K562 (cell line): ENCODE measurements around the gene ZNF610. TPM values are rescaled to one million over a fixed set of nuclear protein-coding genes. Genes with fewer than 3 reads are reported as not detected.

ENCODE experiments used
- ATAC-seq: fragments of 200-7000 bp; cut with Tn5 transposase; 3 replicates; pipeline ENCODE4 v1.9.1; 2020; ENCODE audit warnings: moderate library complexity
- BruUV-seq: library from RNA; stranded (reverse); fragments of 400-500 nt; replicated peaks from 2 replicates; lab custom pipeline; 2021; lab: Mats Ljungman, UMichigan
- CTCF ChIA-PET: fragments of 300-600 bp; formaldehyde crosslinking; extraction: SDS; loops from one replicate; lab custom pipeline; 2021; ENCODE audit warnings: low intra/inter-chr PET ratio; lab: Yijun Ruan, JAX
- POLR2A ChIA-PET: fragments of 300-600, 350-650 bp; sonication (Branson Sonifier 250); formaldehyde crosslinking; extraction: SDS; loops from one replicate; lab custom pipeline; 2021; ENCODE audit warnings: antibody characterized with exemption, inconsistent platforms; lab: Yijun Ruan, JAX
- DNase-seq, 4 experiments: peaks; one replicate each; pipeline versions ENCODE4 v3.0.0 to v3.0.0-alpha.2; 2011 to 2018; ENCODE audit warnings: low spot score in 3 of 4, mixed read lengths in 3 of 4; ENCODE audit errors: extremely low read depth in 1 of 4
- FAIRE-seq: peaks from 2 replicates; lab custom pipeline; 2011; peaks lifted over from hg19 to GRCh38; lab: Jason Lieb, UNC
- H2AFZ ChIP-seq: 2 replicates; pipeline ENCODE4 v1.6.0; 2011; ENCODE audit warnings: low read depth, low read length, control low read depth, inconsistent platforms
- H3K27ac ChIP-seq: fragments of 200-600 bp; 3 replicates; pipeline ENCODE4 v1.8.0; 2011; ENCODE audit warnings: low read depth, mild to moderate bottlenecking, control low read depth, inconsistent platforms, low read length, moderate library complexity, mixed read lengths; ENCODE audit errors: extremely low read depth
- H3K27me3 ChIP-seq, 2 experiments: fragments of 300-600 bp in 1 of 2; 2 replicates in 1 of 2; 3 replicates in 1 of 2; pipeline versions ENCODE4 v1.6.0 to v1.8.0; 2011; ENCODE audit warnings: inconsistent platforms in 2 of 2, low read length in 2 of 2, mild to moderate bottlenecking in 1 of 2, mixed read lengths in 1 of 2, moderate library complexity in 1 of 2; ENCODE audit not compliant: control insufficient read depth in 2 of 2, insufficient read depth in 2 of 2
- H3K36me3 ChIP-seq: fragments of 300-600 bp; 3 replicates; pipeline ENCODE4 v1.8.0; 2011; ENCODE audit warnings: mild to moderate bottlenecking, low read length, inconsistent platforms; ENCODE audit not compliant: control insufficient read depth, insufficient read depth
- H3K4me1 ChIP-seq, 2 experiments: fragments of 200-600 bp in 1 of 2; replicated peaks in 1 of 2; 2 replicates in 1 of 2; 3 replicates in 1 of 2; pipeline versions ENCODE4 v1.5.1 to v1.8.0; 2011; ENCODE audit warnings: inconsistent platforms in 2 of 2, low read length in 2 of 2, mild to moderate bottlenecking in 1 of 2, mixed read lengths in 1 of 2, moderate library complexity in 1 of 2; ENCODE audit not compliant: control insufficient read depth in 2 of 2, insufficient read depth in 2 of 2
- H3K4me2 ChIP-seq: 2 replicates; pipeline ENCODE4 v1.6.1; 2011; ENCODE audit warnings: low read length, control low read depth, inconsistent platforms, mixed read lengths; ENCODE audit not compliant: insufficient read depth
- H3K4me3 ChIP-seq: fragments of 200-600 bp; sonication (generic), shearing (Covaris generic); 2 replicates; pipeline ENCODE4 v1.5.1; 2016; ENCODE audit warnings: control low read depth, inconsistent platforms
- H3K79me2 ChIP-seq: fragments of 200-600 bp; 3 replicates; pipeline ENCODE4 v1.8.0; 2011; ENCODE audit warnings: low read length, inconsistent platforms; ENCODE audit not compliant: control insufficient read depth, insufficient read depth
- H3K9ac ChIP-seq, 2 experiments: 2 replicates each; pipeline versions ENCODE4 v1.6.0 to v1.6.1; 2011; ENCODE audit warnings: low read depth in 2 of 2, low read length in 2 of 2, control low read depth in 1 of 2, inconsistent platforms in 1 of 2, mild to moderate bottlenecking in 1 of 2, mixed read lengths in 1 of 2; ENCODE audit not compliant: insufficient read depth in 1 of 2
- H3K9me1 ChIP-seq: one replicate; pipeline ENCODE4 v1.6.0; 2011; ENCODE audit warnings: inconsistent platforms, mild to moderate bottlenecking, low read length, moderate library complexity; ENCODE audit not compliant: control insufficient read depth, insufficient read depth
- H3K9me3 ChIP-seq: replicated peaks from 2 replicates; pipeline ENCODE4 v1.5.1; 2011; ENCODE audit warnings: low read depth, low read length, inconsistent platforms; ENCODE audit not compliant: control insufficient read depth, insufficient read depth
- H4K20me1 ChIP-seq: replicated peaks from 2 replicates; pipeline ENCODE4 v1.6.1; 2011; ENCODE audit warnings: low read length, inconsistent platforms, mixed read lengths; ENCODE audit not compliant: control insufficient read depth, insufficient read depth
- CAMTA2 ChIP-seq: fragments of 250-450 bp; sonication (Bioruptor Pico); conservative IDR thresholded peaks from 2 replicates; pipeline ENCODE4 v1.5.1; 2022
- CHD2 ChIP-seq: IDR thresholded peaks from 2 replicates; pipeline ENCODE4 v1.6.1; 2011; ENCODE audit warnings: low read depth, low read length
- ELF1 ChIP-seq: fragments of 200-800 bp; sonication (Bioruptor generic); IDR thresholded peaks from 2 replicates; pipeline ENCODE4 v1.6.1; 2016; ENCODE audit warnings: missing genetic modification characterization, missing compliant biosample characterization
- LEF1 ChIP-seq: fragments of 450-650 bp; IDR thresholded peaks from 2 replicates; pipeline ENCODE4 v1.6.1; 2016; ENCODE audit warnings: mild to moderate bottlenecking
- MIER1 ChIP-seq: fragments of 450-650 bp; IDR thresholded peaks from 2 replicates; pipeline ENCODE4 v1.6.1; 2016; ENCODE audit warnings: antibody characterized with exemption, mild to moderate bottlenecking, low read depth
- POLR2AphosphoS2 ChIP-seq: IDR thresholded peaks from 2 replicates; pipeline ENCODE4 v1.6.1; 2012; ENCODE audit warnings: low read length, improper control_type of control experiment
- SIRT6 ChIP-seq: IDR thresholded peaks from one replicate; pipeline ENCODE4 v1.6.1; 2012; ENCODE audit warnings: low read depth, mild to moderate bottlenecking, control low read depth, inconsistent platforms, low read length, moderate library complexity
- TEAD2 ChIP-seq: fragments of 450-650 bp; IDR thresholded peaks from 2 replicates; pipeline ENCODE4 v1.6.1; 2016; ENCODE audit warnings: missing genetic modification characterization, control low read depth, missing compliant biosample characterization
- WGBS: fragments of 100-300 bp; shearing (Covaris generic); methylation state at CpG from one replicate; pipeline ENCODE4 v1.1.6; 2016; ENCODE audit warnings: low coverage, mixed read lengths; ENCODE audit not compliant: insufficient coverage; ENCODE audit errors: missing lambda C conversion rate; 5-methylcytosine and 5-hydroxymethylcytosine counted together
- in situ Hi-C: fragments of 300-500 bp; cut with MboI; formaldehyde crosslinking; loops from 4 replicates; pipeline ENCODE4 v1.15.0; 2018; ENCODE audit warnings: inconsistent platforms, mixed read lengths
- intact Hi-C: fragments of 100-400 bp; cut with micrococcal nuclease; formaldehyde crosslinking; loops from 2 replicates; pipeline ENCODE4 v1.14.2; 2022
- polyA plus RNA-seq, 8 experiments: library from polyadenylated mRNA; depleted of rRNA in 4 of 8; stranded (reverse) in 5 of 8; unstranded in 3 of 8; fragments of >200 nt; fragmentation: Nextera tagmentation in 2 of 8; fragmentation: Illumina TruSeq in 1 of 8; extraction: Ambion mirVana in 2 of 8; extraction: Trizol in 1 of 8; gene quantifications; 2 replicates each; pipeline versions ENCODE4 v1.2.1 to v1.2.3, GENCODE V29; 2011 to 2014; ENCODE audit warnings: inconsistent platforms in 1 of 8, missing spikeins in 1 of 8
- total RNA-seq, 7 experiments: library from RNA; depleted of rRNA in 6 of 7; stranded (reverse); fragments of >200 nt in 6 of 7; fragmentation: Illumina TruSeq in 2 of 7; extraction: Trizol in 2 of 7; gene quantifications; 2 replicates each; pipeline versions ENCODE4 v1.2.1 to v1.2.3, GENCODE V29; 2011 to 2021; ENCODE audit warnings: low replicate concordance in 1 of 7
- TF ChIP-seq, protein P1 (sequence below): fragments of 200-800 bp; sonication (Bioruptor generic); IDR thresholded peaks from 2 replicates; pipeline ENCODE4 v1.6.1; 2016; ENCODE audit warnings: missing genetic modification characterization, missing compliant biosample characterization
- TF ChIP-seq, protein P2 (sequence below): fragments of 450-650 bp; IDR thresholded peaks from 2 replicates; pipeline ENCODE4 v1.6.1; 2017; ENCODE audit warnings: antibody characterized with exemption, mild to moderate bottlenecking
- TF ChIP-seq, protein P3 (sequence below): fragments of 250-450 bp; sonication (Bioruptor Pico); IDR thresholded peaks from 2 replicates; pipeline ENCODE4 v1.4.0; 2020; ENCODE audit warnings: borderline replicate concordance

ZNF610 gene
- total and polyA plus RNA-seq, 9 of the 15 experiments (the other 6 are each of a cell fraction or from before 2014, with no cell fraction given) = not detected

DNA sequence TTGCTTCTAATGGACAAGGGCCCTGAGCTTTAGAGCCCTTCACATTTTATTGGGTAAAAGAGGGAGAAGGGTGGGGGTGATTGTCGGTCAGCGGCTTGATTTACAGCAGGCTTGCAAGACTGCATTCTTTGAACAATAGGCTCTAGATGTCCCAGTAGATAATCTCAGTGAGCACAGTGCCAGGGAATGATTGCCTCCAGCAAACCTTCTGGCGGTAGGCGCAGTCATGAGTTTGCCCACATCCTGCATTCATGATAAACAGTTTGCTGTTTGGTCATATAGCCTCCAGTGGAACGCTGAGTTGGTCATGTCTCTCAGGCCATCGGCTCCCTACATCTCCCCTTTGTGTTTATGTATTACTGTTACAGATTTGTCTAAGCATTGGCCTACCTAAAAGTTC, 74.2 kb downstream of the ZNF610 start:
- no peaks in the 10 kb centered on the region for H3K9me1 ChIP-seq
- no peaks in the 10 kb centered on the region for H3K4me1 ChIP-seq
- WGBS = 11% methylated on average over 6 of the region's 6 CpGs
- H2AFZ ChIP-seq = no peak overlapping the region
- BruUV-seq = no TSS peak
- no peak overlapping the region for H3K4me2 ChIP-seq
- no peaks in the 10 kb centered on the region for H3K9me3 ChIP-seq
- no peak overlapping the region for H3K27ac ChIP-seq
- in situ Hi-C loops = no loop called here
- no peak overlapping the region for H3K9ac ChIP-seq
- H3K79me2 ChIP-seq = no peaks in the 10 kb centered on the region
- intact Hi-C loops = no loop called here
- ChIA-PET POLR2A (no interaction called here), CTCF (no interaction called here)
- no peak overlapping the region for H3K4me3 ChIP-seq
- no peaks in the 10 kb centered on the region for H3K36me3 ChIP-seq
- no peak for ATAC-seq
- DNase-seq = no peak
- H3K27me3 ChIP-seq = no peaks in the 10 kb centered on the region
- FAIRE-seq = no peak
- H4K20me1 ChIP-seq = no peaks in the 10 kb centered on the region
- no peak for TF ChIP-seq SIRT6
- TF ChIP-seq MIER1 = no peak
- TF ChIP-seq, protein P1, sequence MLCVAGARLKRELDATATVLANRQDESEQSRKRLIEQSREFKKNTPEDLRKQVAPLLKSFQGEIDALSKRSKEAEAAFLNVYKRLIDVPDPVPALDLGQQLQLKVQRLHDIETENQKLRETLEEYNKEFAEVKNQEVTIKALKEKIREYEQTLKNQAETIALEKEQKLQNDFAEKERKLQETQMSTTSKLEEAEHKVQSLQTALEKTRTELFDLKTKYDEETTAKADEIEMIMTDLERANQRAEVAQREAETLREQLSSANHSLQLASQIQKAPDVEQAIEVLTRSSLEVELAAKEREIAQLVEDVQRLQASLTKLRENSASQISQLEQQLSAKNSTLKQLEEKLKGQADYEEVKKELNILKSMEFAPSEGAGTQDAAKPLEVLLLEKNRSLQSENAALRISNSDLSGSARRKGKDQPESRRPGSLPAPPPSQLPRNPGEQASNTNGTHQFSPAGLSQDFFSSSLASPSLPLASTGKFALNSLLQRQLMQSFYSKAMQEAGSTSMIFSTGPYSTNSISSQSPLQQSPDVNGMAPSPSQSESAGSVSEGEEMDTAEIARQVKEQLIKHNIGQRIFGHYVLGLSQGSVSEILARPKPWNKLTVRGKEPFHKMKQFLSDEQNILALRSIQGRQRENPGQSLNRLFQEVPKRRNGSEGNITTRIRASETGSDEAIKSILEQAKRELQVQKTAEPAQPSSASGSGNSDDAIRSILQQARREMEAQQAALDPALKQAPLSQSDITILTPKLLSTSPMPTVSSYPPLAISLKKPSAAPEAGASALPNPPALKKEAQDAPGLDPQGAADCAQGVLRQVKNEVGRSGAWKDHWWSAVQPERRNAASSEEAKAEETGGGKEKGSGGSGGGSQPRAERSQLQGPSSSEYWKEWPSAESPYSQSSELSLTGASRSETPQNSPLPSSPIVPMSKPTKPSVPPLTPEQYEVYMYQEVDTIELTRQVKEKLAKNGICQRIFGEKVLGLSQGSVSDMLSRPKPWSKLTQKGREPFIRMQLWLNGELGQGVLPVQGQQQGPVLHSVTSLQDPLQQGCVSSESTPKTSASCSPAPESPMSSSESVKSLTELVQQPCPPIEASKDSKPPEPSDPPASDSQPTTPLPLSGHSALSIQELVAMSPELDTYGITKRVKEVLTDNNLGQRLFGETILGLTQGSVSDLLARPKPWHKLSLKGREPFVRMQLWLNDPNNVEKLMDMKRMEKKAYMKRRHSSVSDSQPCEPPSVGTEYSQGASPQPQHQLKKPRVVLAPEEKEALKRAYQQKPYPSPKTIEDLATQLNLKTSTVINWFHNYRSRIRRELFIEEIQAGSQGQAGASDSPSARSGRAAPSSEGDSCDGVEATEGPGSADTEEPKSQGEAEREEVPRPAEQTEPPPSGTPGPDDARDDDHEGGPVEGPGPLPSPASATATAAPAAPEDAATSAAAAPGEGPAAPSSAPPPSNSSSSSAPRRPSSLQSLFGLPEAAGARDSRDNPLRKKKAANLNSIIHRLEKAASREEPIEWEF (CRISPR knock-in tag) = no peak
- TF ChIP-seq TEAD2 (tag) = no peak
- TF ChIP-seq, protein P2, sequence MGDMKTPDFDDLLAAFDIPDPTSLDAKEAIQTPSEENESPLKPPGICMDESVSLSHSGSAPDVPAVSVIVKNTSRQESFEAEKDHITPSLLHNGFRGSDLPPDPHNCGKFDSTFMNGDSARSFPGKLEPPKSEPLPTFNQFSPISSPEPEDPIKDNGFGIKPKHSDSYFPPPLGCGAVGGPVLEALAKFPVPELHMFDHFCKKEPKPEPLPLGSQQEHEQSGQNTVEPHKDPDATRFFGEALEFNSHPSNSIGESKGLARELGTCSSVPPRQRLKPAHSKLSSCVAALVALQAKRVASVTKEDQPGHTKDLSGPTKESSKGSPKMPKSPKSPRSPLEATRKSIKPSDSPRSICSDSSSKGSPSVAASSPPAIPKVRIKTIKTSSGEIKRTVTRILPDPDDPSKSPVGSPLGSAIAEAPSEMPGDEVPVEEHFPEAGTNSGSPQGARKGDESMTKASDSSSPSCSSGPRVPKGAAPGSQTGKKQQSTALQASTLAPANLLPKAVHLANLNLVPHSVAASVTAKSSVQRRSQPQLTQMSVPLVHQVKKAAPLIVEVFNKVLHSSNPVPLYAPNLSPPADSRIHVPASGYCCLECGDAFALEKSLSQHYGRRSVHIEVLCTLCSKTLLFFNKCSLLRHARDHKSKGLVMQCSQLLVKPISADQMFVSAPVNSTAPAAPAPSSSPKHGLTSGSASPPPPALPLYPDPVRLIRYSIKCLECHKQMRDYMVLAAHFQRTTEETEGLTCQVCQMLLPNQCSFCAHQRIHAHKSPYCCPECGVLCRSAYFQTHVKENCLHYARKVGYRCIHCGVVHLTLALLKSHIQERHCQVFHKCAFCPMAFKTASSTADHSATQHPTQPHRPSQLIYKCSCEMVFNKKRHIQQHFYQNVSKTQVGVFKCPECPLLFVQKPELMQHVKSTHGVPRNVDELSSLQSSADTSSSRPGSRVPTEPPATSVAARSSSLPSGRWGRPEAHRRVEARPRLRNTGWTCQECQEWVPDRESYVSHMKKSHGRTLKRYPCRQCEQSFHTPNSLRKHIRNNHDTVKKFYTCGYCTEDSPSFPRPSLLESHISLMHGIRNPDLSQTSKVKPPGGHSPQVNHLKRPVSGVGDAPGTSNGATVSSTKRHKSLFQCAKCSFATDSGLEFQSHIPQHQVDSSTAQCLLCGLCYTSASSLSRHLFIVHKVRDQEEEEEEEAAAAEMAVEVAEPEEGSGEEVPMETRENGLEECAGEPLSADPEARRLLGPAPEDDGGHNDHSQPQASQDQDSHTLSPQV = no peak
- TF ChIP-seq CAMTA2 (CRISPR knock-in tag) = no peak
- no peak for TF ChIP-seq ELF1 (tag)
- TF ChIP-seq CHD2 = no peak
- no peak for TF ChIP-seq LEF1
- no peak for TF ChIP-seq POLR2AphosphoS2
- TF ChIP-seq, protein P3, sequence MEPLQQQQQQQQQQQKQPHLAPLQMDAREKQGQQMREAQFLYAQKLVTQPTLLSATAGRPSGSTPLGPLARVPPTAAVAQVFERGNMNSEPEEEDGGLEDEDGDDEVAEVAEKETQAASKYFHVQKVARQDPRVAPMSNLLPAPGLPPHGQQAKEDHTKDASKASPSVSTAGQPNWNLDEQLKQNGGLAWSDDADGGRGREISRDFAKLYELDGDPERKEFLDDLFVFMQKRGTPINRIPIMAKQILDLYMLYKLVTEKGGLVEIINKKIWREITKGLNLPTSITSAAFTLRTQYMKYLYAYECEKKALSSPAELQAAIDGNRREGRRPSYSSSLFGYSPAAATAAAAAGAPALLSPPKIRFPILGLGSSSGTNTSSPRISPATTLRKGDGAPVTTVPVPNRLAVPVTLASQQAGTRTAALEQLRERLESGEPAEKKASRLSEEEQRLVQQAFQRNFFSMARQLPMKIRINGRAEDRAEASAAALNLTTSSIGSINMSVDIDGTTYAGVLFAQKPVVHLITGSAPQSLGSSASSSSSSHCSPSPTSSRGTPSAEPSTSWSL (CRISPR knock-in tag) = no peak
